SK-N-SH (cell line): ENCODE measurements around the gene THBD.

Source experiments
- CTCF ChIP-seq: fragments of 200-600 bp; sonication (generic); IDR thresholded peaks from 2 replicates; pipeline ENCODE4 v1.6.1; 2017; ENCODE audit warnings: antibody characterized with exemption, mild to moderate bottlenecking, moderate library complexity
- JUND ChIP-seq: IDR thresholded peaks from 2 replicates; pipeline ENCODE4 v1.4.0; 2012
- MXI1 ChIP-seq: IDR thresholded peaks from 2 replicates; pipeline ENCODE4 v1.6.1; 2012; ENCODE audit warnings: mild to moderate bottlenecking, low read depth, low read length, improper control_type of control experiment
- POLR2AphosphoS5 ChIP-seq: IDR thresholded peaks from 2 replicates; pipeline ENCODE4 v1.6.1; 2012; ENCODE audit warnings: low read depth, low read length
- ZBTB33 ChIP-seq: IDR thresholded peaks from 2 replicates; pipeline ENCODE4 v1.4.0; 2012; ENCODE audit warnings: low read depth, borderline replicate concordance
- TF ChIP-seq, protein P1 (sequence below): IDR thresholded peaks from 2 replicates; pipeline ENCODE4 v1.6.1; 2012; ENCODE audit warnings: mild to moderate bottlenecking, low read depth, low read length, moderate library complexity

GRCh38 chr20:23022849-23023248, 26.6 kb downstream of the THBD start:
- TF ChIP-seq ZBTB33: no peak
- TF ChIP-seq MXI1: no peak
- no peak for TF ChIP-seq CTCF
- TF ChIP-seq JUND: no peak
- no peak for TF ChIP-seq POLR2AphosphoS5
- TF ChIP-seq, protein P1, sequence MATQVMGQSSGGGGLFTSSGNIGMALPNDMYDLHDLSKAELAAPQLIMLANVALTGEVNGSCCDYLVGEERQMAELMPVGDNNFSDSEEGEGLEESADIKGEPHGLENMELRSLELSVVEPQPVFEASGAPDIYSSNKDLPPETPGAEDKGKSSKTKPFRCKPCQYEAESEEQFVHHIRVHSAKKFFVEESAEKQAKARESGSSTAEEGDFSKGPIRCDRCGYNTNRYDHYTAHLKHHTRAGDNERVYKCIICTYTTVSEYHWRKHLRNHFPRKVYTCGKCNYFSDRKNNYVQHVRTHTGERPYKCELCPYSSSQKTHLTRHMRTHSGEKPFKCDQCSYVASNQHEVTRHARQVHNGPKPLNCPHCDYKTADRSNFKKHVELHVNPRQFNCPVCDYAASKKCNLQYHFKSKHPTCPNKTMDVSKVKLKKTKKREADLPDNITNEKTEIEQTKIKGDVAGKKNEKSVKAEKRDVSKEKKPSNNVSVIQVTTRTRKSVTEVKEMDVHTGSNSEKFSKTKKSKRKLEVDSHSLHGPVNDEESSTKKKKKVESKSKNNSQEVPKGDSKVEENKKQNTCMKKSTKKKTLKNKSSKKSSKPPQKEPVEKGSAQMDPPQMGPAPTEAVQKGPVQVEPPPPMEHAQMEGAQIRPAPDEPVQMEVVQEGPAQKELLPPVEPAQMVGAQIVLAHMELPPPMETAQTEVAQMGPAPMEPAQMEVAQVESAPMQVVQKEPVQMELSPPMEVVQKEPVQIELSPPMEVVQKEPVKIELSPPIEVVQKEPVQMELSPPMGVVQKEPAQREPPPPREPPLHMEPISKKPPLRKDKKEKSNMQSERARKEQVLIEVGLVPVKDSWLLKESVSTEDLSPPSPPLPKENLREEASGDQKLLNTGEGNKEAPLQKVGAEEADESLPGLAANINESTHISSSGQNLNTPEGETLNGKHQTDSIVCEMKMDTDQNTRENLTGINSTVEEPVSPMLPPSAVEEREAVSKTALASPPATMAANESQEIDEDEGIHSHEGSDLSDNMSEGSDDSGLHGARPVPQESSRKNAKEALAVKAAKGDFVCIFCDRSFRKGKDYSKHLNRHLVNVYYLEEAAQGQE: no peak
